Esophagus muscularis mucosa (tissue), 4 donors: Measurements from ENCODE around the gene MTUS2.

Experiments used
- CTCF ChIP-seq, 3 experiments: fragments of 200-600 bp in 2 of 3; fragments of 450-650 bp in 1 of 3; sonication (generic) in 2 of 3; IDR thresholded peaks; one replicate each; pipeline ENCODE4 v1.5.1; 2017 to 2019; ENCODE audit warnings: antibody characterized with exemption in 3 of 3, mild to moderate bottlenecking in 2 of 3, moderate library complexity in 1 of 3
- EP300 ChIP-seq: sonication (generic); formaldehyde crosslinking; IDR thresholded peaks from one replicate; pipeline ENCODE4 v1.6.1; 2017; ENCODE audit warnings: antibody characterized with exemption
- POLR2A ChIP-seq: fragments of 450-650 bp; IDR thresholded peaks from one replicate; pipeline ENCODE4 v1.6.1; 2017; ENCODE audit warnings: antibody characterized with exemption, moderate library complexity, mild to moderate bottlenecking, low read depth

GRCh38 chr13:29324601-29325000 lies 504.5 kb downstream of the MTUS2 start:
- TF ChIP-seq POLR2A (no peak), EP300 (no peak), CTCF (IDR thresholded peaks at IDR 0.05) (no peak)
